Uterus (tissue), 2 donors: ENCODE results near the gene SMARCD2.

Experiments used
- POLR2A ChIP-seq, 2 donors: fragments of 450-650 bp; IDR thresholded peaks; one replicate each; pipeline ENCODE4 v1.6.1; 2016; ENCODE audit warnings: antibody characterized with exemption in 2 of 2, mild to moderate bottlenecking in 1 of 2, moderate library complexity in 1 of 2
- TF ChIP-seq, protein P1 (sequence below), 4 experiments: fragments of 200-600 bp in 2 of 4; fragments of 450-650 bp in 2 of 4; sonication (generic) in 2 of 4; IDR thresholded peaks; one replicate each; pipeline ENCODE4 v1.5.1; 2016 to 2019; ENCODE audit warnings: antibody characterized with exemption in 4 of 4, mild to moderate bottlenecking in 2 of 4, moderate library complexity in 1 of 4

DNA sequence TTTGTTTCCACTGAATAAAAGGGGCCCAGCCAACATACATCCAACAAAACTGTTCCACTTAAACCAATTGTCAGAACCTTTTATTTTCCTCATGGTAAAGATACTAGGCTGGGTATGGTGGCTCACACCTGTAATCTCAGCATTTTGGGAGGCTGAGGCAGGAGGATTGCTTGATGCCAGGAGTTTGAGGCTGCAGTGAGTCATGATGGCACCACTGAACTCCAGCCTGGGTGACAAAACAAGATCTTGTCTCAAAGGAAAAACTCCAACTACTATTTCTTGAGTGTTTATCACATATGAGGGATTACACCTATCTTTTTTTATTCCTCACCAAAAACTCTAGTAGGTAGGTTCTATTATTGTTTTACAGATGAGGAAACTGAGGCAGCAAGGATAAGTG is 19.9 kb downstream of the SMARCD2 start:
- TF ChIP-seq POLR2A (IDR thresholded peaks at IDR 0.05), result no peak
- TF ChIP-seq, protein P1, sequence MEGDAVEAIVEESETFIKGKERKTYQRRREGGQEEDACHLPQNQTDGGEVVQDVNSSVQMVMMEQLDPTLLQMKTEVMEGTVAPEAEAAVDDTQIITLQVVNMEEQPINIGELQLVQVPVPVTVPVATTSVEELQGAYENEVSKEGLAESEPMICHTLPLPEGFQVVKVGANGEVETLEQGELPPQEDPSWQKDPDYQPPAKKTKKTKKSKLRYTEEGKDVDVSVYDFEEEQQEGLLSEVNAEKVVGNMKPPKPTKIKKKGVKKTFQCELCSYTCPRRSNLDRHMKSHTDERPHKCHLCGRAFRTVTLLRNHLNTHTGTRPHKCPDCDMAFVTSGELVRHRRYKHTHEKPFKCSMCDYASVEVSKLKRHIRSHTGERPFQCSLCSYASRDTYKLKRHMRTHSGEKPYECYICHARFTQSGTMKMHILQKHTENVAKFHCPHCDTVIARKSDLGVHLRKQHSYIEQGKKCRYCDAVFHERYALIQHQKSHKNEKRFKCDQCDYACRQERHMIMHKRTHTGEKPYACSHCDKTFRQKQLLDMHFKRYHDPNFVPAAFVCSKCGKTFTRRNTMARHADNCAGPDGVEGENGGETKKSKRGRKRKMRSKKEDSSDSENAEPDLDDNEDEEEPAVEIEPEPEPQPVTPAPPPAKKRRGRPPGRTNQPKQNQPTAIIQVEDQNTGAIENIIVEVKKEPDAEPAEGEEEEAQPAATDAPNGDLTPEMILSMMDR (IDR thresholded peaks at IDR 0.05), result no peak
